Measurements from ENCODE around the gene RBM33. TPM values are rescaled to one million over a fixed set of nuclear protein-coding genes. Genes with fewer than 3 reads are reported as not detected.

RBM33 gene
- total RNA-seq, 4 donors from 2014 or later: 62.8 to 129 (median 92.8) TPM

DNA sequence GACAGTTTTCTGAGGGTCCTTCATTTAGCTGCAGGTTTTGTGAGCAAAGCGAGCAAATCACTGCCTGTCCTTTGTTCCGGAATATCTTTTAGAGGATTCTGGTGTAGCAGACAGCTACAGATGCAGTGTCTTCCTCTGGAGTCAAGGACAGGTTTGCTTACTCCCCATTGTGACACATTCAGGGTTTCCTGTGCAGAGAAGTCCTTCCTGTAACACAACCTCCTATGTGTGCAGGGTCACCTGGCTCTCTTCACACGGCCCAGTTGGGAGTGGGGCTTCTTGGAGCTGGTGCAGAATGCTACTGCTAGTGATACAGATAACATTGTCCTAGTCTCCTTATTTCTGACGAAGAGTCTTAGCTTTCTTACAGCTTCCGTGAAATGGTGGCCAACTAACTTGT lies 47.9 kb downstream of the RBM33 start:
- TF ChIP-seq EP300 (IDR thresholded peaks at IDR 0.05; ENCODE audit: low read depth): no peak
- TF ChIP-seq POLR2A (IDR thresholded peaks at IDR 0.05): no peak
- TF ChIP-seq, protein P1, sequence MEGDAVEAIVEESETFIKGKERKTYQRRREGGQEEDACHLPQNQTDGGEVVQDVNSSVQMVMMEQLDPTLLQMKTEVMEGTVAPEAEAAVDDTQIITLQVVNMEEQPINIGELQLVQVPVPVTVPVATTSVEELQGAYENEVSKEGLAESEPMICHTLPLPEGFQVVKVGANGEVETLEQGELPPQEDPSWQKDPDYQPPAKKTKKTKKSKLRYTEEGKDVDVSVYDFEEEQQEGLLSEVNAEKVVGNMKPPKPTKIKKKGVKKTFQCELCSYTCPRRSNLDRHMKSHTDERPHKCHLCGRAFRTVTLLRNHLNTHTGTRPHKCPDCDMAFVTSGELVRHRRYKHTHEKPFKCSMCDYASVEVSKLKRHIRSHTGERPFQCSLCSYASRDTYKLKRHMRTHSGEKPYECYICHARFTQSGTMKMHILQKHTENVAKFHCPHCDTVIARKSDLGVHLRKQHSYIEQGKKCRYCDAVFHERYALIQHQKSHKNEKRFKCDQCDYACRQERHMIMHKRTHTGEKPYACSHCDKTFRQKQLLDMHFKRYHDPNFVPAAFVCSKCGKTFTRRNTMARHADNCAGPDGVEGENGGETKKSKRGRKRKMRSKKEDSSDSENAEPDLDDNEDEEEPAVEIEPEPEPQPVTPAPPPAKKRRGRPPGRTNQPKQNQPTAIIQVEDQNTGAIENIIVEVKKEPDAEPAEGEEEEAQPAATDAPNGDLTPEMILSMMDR (IDR thresholded peaks at IDR 0.05): no peak
- no peak for TF ChIP-seq POLR2AphosphoS5 (IDR thresholded peaks at IDR 0.05)
- H3K36me3 ChIP-seq: no peaks in the 10 kb centered on the region
- intact Hi-C loops (cut with DNase I; ENCODE audit: low total_unique reads) (no loop called here), in situ Hi-C loops (cut with MboI; ENCODE audit: low pct_ligation_motif_present in 1 of 4, low pct_unique_long_range_greater_than_20kb in 1 of 4, low sequenced_read_pairs in 3 of 4) (no loop called here)
- no peaks in the 10 kb centered on the region for H3K27me3 ChIP-seq
- H3K9me3 ChIP-seq: no peaks in the 10 kb centered on the region
- H3K4me1 ChIP-seq: peaks cover 0 to 26% (median 5%) of the 10 kb centered on the region in 4 donors
- 82 to 100% methylated on average over 1 to 5 of the region's 5 CpGs for WGBS, 2 donors (ENCODE audit: low coverage in 1 of 2)
- no peak overlapping the region for H3K4me3 ChIP-seq
- no peak for DNase-seq
- no peak overlapping the region for H3K27ac ChIP-seq

DNA sequence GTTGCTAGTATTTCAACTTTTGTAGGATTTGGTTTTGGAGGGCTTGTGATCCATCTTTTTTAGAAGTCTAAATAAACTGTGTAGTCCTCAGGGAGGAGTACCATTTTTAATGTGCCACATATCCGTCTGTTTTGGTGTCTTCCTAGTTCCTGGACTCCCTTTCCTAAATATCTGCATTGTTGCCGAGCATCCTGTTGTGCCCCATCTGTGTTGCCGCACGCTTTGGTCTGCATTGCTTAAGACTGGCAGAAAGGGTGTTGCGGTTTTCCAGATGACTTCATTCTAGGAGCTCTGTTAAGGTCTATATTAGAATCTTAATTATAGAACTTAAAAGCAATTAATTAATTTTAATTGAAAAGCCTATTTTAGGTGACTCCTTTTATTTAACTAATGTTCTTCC lies 49.4 kb downstream of the RBM33 start:
- Histone ChIP-seq H3K27ac (no peak overlapping the region), H3K36me3 (no peaks in the 10 kb centered on the region), H3K27me3 (no peaks in the 10 kb centered on the region), H3K9me3 (no peaks in the 10 kb centered on the region), H3K4me1 (peaks cover 0 to 37% (median 10%) of the 10 kb centered on the region in 4 donors), H3K4me3 (no peak overlapping the region)
- in situ Hi-C loops (cut with MboI; ENCODE audit: low pct_ligation_motif_present in 1 of 4, low pct_unique_long_range_greater_than_20kb in 1 of 4, low sequenced_read_pairs in 3 of 4) (no loop called here), intact Hi-C loops (cut with DNase I; ENCODE audit: low total_unique reads) (no loop called here)
- TF ChIP-seq EP300 (IDR thresholded peaks at IDR 0.05; ENCODE audit: low read depth) (no peak), POLR2AphosphoS5 (IDR thresholded peaks at IDR 0.05) (no peak), POLR2A (IDR thresholded peaks at IDR 0.05) (no peak)
- TF ChIP-seq, protein P1 (IDR thresholded peaks at IDR 0.05): no peak
- no peak for DNase-seq
- WGBS, 2 donors (ENCODE audit: low coverage in 1 of 2): 95 to 100% methylated on average over 2 to 5 of the region's 5 CpGs

DNA sequence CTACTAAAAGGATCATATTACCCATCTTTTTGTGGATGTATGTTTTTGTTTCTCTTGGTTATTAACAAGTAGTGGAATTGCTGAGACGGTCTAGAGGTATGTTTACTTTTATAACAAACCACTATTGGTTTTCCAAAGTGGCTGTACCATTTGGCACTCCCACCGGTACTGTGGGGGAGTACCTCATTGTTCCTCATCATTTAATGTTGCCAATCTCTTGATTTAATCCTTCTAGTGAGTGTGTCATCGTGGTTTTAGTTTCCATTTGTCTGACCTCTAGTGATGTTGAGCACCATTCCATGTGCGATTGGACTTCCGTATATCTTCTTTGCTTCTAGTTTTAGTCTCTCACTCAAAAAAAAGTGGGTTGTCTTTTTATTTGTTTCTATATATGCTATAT lies 50.4 kb downstream of the RBM33 start:
- H3K4me1 ChIP-seq: peaks cover 0 to 41% (median 14%) of the 10 kb centered on the region in 4 donors
- in situ Hi-C loops (cut with MboI; ENCODE audit: low pct_ligation_motif_present in 1 of 4, low pct_unique_long_range_greater_than_20kb in 1 of 4, low sequenced_read_pairs in 3 of 4): no loop called here
- no peak overlapping the region for H3K27ac ChIP-seq
- DNase-seq: no peak
- no peaks in the 10 kb centered on the region for H3K9me3 ChIP-seq
- WGBS, 2 donors (ENCODE audit: low coverage in 1 of 2): 86 to 88% methylated on average over 5 of the region's 5 CpGs
- H3K36me3 ChIP-seq: no peaks in the 10 kb centered on the region
- intact Hi-C loops (cut with DNase I; ENCODE audit: low total_unique reads): no loop called here
- no peaks in the 10 kb centered on the region for H3K27me3 ChIP-seq
- TF ChIP-seq POLR2A (IDR thresholded peaks at IDR 0.05) (no peak), EP300 (IDR thresholded peaks at IDR 0.05; ENCODE audit: low read depth) (no peak), POLR2AphosphoS5 (IDR thresholded peaks at IDR 0.05) (no peak)
- TF ChIP-seq, protein P1 (IDR thresholded peaks at IDR 0.05): no peak
- H3K4me3 ChIP-seq: no peak overlapping the region

DNA sequence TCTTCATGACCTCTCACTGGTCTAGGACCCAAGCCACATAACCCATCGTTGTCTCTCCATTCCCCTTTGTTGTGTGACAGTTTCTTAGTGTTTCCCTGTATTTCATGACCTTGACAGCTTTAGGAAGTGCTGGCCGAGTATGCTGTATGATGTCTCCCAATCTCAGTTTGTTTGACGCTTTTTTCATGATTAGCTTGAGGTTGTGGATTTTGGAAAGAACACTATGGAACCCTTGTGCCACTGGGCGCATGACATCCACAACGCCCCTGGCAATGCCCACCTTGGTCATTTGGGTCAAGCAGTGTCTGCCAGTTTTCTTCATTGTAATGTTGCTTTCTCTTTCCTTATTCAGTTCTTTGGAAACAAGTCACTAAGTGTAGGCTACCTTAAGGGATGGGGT lies 52.3 kb downstream of the RBM33 start:
- no peak for DNase-seq
- no peak overlapping the region for H3K27ac ChIP-seq
- no peaks in the 10 kb centered on the region for H3K27me3 ChIP-seq
- H3K4me1 ChIP-seq: peaks cover 0 to 52% (median 15%) of the 10 kb centered on the region in 4 donors
- H3K9me3 ChIP-seq: no peaks in the 10 kb centered on the region
- no peak for TF ChIP-seq EP300 (IDR thresholded peaks at IDR 0.05; ENCODE audit: low read depth)
- no peak for TF ChIP-seq POLR2A (IDR thresholded peaks at IDR 0.05)
- TF ChIP-seq, protein P1 (IDR thresholded peaks at IDR 0.05): no peak
- TF ChIP-seq POLR2AphosphoS5 (IDR thresholded peaks at IDR 0.05): no peak
- in situ Hi-C loops (cut with MboI; ENCODE audit: low pct_ligation_motif_present in 1 of 4, low pct_unique_long_range_greater_than_20kb in 1 of 4, low sequenced_read_pairs in 3 of 4): no loop called here
- WGBS, 2 donors (ENCODE audit: low coverage in 1 of 2): 89 to 93% methylated on average over 5 of the region's 5 CpGs
- H3K36me3 ChIP-seq: peaks cover 0 to 5% (median 2%) of the 10 kb centered on the region in 4 donors
- H3K4me3 ChIP-seq: no peak overlapping the region
- intact Hi-C loops (cut with DNase I; ENCODE audit: low total_unique reads): no loop called here
